Smooth muscle cell (in vitro differentiated cells): ENCODE data around the gene PBRM1. TPM values are rescaled to one million over a fixed set of nuclear protein-coding genes. Genes with fewer than 3 reads are reported as not detected.

ENCODE experiments used
- DNase-seq: peaks from one replicate; lab custom pipeline; 2025; ENCODE audit not compliant: unreplicated experiment; lab: John Stamatoyannopoulos, UW
- H2AFZ ChIP-seq: fragments of 200-600 bp; sonication (generic); 2 replicates; pipeline ENCODE4 v1.6.0; 2016; ENCODE audit warnings: antibody characterized with exemption, low read depth, mild to moderate bottlenecking
- H3F3A ChIP-seq: fragments of 200-600 bp; sonication (generic); 2 replicates; pipeline ENCODE4 v1.6.0; 2017; ENCODE audit warnings: antibody characterized with exemption, low read depth
- H3K27ac ChIP-seq: fragments of 200-600 bp; sonication (generic); 2 replicates; pipeline ENCODE4 v1.5.1; 2016; ENCODE audit warnings: low read depth, mild to moderate bottlenecking
- H3K27me3 ChIP-seq: fragments of 200-600 bp; sonication (generic); 2 replicates; pipeline ENCODE4 v1.6.1; 2016; ENCODE audit warnings: low read depth, mild to moderate bottlenecking
- H3K36me3 ChIP-seq: fragments of 200-600 bp; sonication (generic); 2 replicates; pipeline ENCODE4 v1.5.1; 2016; ENCODE audit warnings: low read depth
- H3K4me1 ChIP-seq: fragments of 200-600 bp; sonication (generic); 2 replicates; pipeline ENCODE4 v1.5.1; 2016; ENCODE audit warnings: low read depth
- H3K4me2 ChIP-seq: fragments of 200-600 bp; sonication (generic); 2 replicates; pipeline ENCODE4 v1.6.0; 2016; ENCODE audit warnings: mild to moderate bottlenecking
- H3K4me3 ChIP-seq: fragments of 200-600 bp; sonication (generic); 2 replicates; pipeline ENCODE4 v1.5.1; 2016; ENCODE audit warnings: mild to moderate bottlenecking
- H3K79me2 ChIP-seq: fragments of 200-600 bp; sonication (generic); 2 replicates; pipeline ENCODE4 v1.6.0; 2016; ENCODE audit warnings: low read depth, mild to moderate bottlenecking
- H3K9ac ChIP-seq: fragments of 200-600 bp; sonication (generic); 2 replicates; pipeline ENCODE4 v1.6.0; 2016; ENCODE audit warnings: low read depth
- H3K9me3 ChIP-seq: fragments of 200-600 bp; sonication (generic); replicated peaks from 2 replicates; pipeline ENCODE4 v1.5.1; 2016; ENCODE audit warnings: low read depth
- H4K20me1 ChIP-seq: fragments of 200-600 bp; sonication (generic); 2 replicates; pipeline ENCODE4 v1.6.0; 2016; ENCODE audit warnings: low read depth
- WGBS: methylation state at CpG from one replicate; pipeline ENCODE4 v1.1.7; 2016; ENCODE audit warnings: low lambda C conversion rate; 5-methylcytosine and 5-hydroxymethylcytosine counted together
- polyA plus RNA-seq: library from polyadenylated mRNA; unstranded; fragments of >200 nt; fragmentation: Nextera tagmentation; extraction: Ambion mirVana; gene quantifications from 2 replicates; pipeline ENCODE4 v1.2.1, GENCODE V29; 2016
- total RNA-seq: library from RNA; depleted of rRNA; stranded (reverse); fragments of >200 nt; gene quantifications from 2 replicates; pipeline ENCODE4 v1.2.3, GENCODE V29; 2014
- TF ChIP-seq, protein P1 (sequence below): fragments of 200-600 bp; sonication (generic); IDR thresholded peaks from 2 replicates; pipeline ENCODE4 v1.5.1; 2017; ENCODE audit warnings: borderline replicate concordance, mild to moderate bottlenecking, antibody characterized with exemption; ENCODE audit not compliant: insufficient read depth, poor library complexity, severe bottlenecking

The PBRM1 gene
- total and polyA plus RNA-seq, 2 experiments from 2014 or later = 27.6 to 62.8 TPM

DNA sequence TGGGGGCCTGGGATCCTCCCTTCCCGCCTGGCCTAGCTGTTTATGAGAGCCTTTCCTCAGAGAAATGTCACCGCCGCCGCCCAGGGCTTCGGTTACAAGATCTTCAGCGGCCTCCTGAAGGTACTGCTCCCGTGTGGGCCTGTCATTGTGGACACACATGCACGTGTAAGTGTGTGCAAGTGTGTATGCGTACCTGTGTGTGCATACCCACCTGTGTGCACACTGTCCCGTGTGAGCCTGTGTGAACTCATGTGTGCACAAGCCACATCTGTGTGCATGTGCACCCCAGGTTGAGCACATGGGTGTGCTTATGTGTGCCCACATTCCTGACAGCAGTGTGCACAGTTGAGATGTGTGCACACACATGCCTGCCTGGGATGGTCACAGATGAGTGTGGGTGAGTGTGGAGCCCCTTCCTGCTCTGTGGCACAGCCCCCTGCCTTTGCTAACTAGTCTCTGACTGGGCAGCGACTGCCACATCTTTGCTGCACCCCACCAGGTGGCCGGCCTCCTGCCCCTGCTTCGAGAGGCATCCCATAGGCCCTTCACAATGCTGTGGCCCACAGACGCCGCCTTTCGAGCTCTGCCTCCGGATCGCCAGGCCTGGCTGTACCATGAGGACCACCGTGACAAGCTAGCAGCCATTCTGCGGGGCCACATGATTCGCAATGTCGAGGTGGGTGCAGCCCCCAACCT lies 166.1 kb downstream of the PBRM1 start:
- H4K20me1 ChIP-seq = peaks cover 6% of the 10 kb centered on the region
- H3F3A ChIP-seq = no peaks in the 10 kb centered on the region
- no peak overlapping the region for H3K9ac ChIP-seq
- WGBS = 91% methylated on average over 21 of the region's 22 CpGs
- TF ChIP-seq, protein P1, sequence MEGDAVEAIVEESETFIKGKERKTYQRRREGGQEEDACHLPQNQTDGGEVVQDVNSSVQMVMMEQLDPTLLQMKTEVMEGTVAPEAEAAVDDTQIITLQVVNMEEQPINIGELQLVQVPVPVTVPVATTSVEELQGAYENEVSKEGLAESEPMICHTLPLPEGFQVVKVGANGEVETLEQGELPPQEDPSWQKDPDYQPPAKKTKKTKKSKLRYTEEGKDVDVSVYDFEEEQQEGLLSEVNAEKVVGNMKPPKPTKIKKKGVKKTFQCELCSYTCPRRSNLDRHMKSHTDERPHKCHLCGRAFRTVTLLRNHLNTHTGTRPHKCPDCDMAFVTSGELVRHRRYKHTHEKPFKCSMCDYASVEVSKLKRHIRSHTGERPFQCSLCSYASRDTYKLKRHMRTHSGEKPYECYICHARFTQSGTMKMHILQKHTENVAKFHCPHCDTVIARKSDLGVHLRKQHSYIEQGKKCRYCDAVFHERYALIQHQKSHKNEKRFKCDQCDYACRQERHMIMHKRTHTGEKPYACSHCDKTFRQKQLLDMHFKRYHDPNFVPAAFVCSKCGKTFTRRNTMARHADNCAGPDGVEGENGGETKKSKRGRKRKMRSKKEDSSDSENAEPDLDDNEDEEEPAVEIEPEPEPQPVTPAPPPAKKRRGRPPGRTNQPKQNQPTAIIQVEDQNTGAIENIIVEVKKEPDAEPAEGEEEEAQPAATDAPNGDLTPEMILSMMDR = no peak
- H2AFZ ChIP-seq = no peak overlapping the region
- H3K36me3 ChIP-seq = no peaks in the 10 kb centered on the region
- H3K9me3 ChIP-seq = no peaks in the 10 kb centered on the region
- H3K79me2 ChIP-seq = no peaks in the 10 kb centered on the region
- H3K4me3 ChIP-seq = no peak overlapping the region
- no peak overlapping the region for H3K27ac ChIP-seq
- no peaks in the 10 kb centered on the region for H3K4me1 ChIP-seq
- H3K27me3 ChIP-seq = no peaks in the 10 kb centered on the region
- no peak for DNase-seq
- H3K4me2 ChIP-seq = no peak overlapping the region

DNA sequence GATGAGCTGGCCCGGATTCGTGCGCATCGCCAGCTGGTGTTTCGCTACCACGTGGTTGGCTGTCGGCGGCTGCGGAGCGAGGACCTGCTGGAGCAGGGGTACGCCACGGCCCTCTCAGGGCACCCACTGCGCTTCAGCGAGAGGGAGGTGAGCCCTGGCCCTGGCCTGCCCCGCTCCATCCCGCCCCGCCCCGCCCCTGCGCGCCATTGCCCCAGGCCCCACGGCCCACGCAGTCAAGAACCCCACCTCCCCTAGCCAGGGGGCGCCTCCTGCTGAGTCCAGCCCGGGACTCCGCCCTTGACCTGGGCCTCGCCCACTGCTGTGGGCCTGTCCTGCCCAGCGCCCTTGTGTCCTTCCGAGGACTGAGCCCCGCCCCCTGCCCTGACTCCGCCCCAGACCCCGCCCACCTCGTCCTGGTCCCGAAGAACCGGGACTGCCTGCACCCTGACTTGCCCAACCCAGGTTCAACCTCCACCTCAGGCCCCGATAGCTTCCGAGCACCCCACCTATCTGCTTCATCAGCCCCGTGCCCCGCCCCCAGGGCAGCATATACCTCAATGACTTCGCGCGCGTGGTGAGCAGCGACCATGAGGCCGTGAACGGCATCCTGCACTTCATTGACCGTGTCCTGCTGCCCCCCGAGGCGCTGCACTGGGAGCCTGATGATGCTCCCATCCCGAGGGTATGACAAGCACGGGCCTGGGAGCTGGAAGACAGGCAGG lies 166.8 kb downstream of the PBRM1 start:
- Histone ChIP-seq H4K20me1 (no peaks in the 10 kb centered on the region), H3K36me3 (no peaks in the 10 kb centered on the region), H3K4me3 (no peak overlapping the region), H3K4me2 (no peak overlapping the region), H3K27ac (no peak overlapping the region), H3K79me2 (no peaks in the 10 kb centered on the region), H3F3A (no peaks in the 10 kb centered on the region), H2AFZ (no peak overlapping the region), H3K9me3 (no peaks in the 10 kb centered on the region), H3K9ac (no peak overlapping the region), H3K4me1 (no peaks in the 10 kb centered on the region), H3K27me3 (no peaks in the 10 kb centered on the region)
- 44% methylated on average over 28 of the region's 50 CpGs for WGBS
- DNase-seq = no peak
- TF ChIP-seq, protein P1 = no peak

DNA sequence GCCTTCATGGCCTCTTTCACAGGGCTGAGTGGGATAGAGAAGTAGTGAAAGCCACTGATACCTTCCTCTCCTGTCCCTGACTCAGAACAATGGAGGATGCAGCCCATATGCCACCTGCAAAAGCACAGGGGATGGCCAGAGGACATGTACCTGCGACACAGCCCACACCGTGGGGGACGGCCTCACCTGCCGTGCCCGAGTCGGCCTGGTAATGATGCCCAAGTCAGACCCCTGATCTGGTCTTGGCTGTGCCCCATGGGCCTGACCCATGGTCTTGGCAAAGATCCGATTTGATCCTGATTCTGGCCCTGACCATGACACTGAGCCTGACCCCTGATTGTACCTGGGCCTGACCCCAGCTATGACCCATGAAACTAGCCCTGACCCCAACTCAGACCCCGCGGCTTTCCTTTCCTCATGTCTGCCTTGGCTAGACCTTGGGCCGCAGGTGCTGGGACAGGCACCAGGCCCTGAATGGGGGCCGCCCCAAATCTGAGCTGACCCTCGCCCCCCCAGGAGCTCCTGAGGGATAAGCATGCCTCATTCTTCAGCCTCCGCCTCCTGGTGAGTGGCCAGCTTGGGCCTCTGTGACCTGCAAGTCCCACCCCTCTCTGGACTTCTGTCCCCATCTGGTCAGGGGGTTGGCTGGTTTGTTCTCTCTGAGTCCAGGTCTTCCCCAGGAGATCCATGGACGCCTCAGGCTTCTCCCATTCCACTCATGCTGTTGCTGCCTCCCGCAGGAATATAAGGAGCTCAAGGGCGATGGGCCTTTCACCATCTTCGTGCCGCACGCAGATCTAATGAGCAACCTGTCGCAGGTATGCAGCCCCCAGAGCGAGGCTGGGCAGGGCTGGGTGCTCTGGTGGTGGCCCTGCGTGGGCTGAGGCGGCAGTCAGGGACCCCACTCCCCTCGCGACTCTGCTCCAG lies 167.7 kb downstream of the PBRM1 start:
- TF ChIP-seq, protein P1 = no peak
- no peaks in the 10 kb centered on the region for H3K9me3 ChIP-seq
- H3K9ac ChIP-seq = no peak overlapping the region
- no peaks in the 10 kb centered on the region for H3K36me3 ChIP-seq
- 86% methylated on average over 25 of the region's 25 CpGs for WGBS
- H4K20me1 ChIP-seq = no peaks in the 10 kb centered on the region
- no peak overlapping the region for H2AFZ ChIP-seq
- H3F3A ChIP-seq = no peaks in the 10 kb centered on the region
- H3K27ac ChIP-seq = no peak overlapping the region
- H3K79me2 ChIP-seq = no peaks in the 10 kb centered on the region
- no peak overlapping the region for H3K4me2 ChIP-seq
- no peaks in the 10 kb centered on the region for H3K27me3 ChIP-seq
- no peaks in the 10 kb centered on the region for H3K4me1 ChIP-seq
- no peak for DNase-seq
- no peak overlapping the region for H3K4me3 ChIP-seq
